HG03469 (cell line): ENCODE data around the gene PC.
"Not testable (repeated sequence)": the region's sequence is repeated elsewhere in the genome, so short reads cannot be mapped to it uniquely, and the experiment has no call there.

Experiments
- ATAC-seq: cut with Tn5 transposase; IDR thresholded peaks from one replicate; pipeline ENCODE4 v1.9.1; 2021; ENCODE audit warnings: mild to moderate bottlenecking, moderate library complexity, moderate number of reproducible peaks; ENCODE audit not compliant: unreplicated experiment

PC gene

GRCh38 chr11:66845143-66845875 lies 112.9 kb downstream of the PC start:
- ATAC-seq, result no peak

- no peak for ATAC-seq
These were observed 113.6 kb downstream of the PC start for GRCh38 chr11:66844496-66845142.

GRCh38 chr11:66843776-66844495 lies 114.2 kb downstream of the PC start:
- no peak for ATAC-seq

- ATAC-seq, result peak; percentile 77
These were observed 115.0 kb downstream of the PC start, which contains the start of gene RCE1 for GRCh38 chr11:66842896-66843775. Gene RCE1, plus strand, starts transcription at chr11:66843441. Its CDS starts 15 bp downstream, at chr11:66843456.

- no peak for ATAC-seq
These were observed 115.7 kb downstream of the PC start for GRCh38 chr11:66842501-66842895.

- ATAC-seq, result no peak
These were observed 116.3 kb downstream of the PC start for GRCh38 chr11:66841861-66842260.

- ATAC-seq, result no peak
These were observed 117.7 kb downstream of the PC start for GRCh38 chr11:66840317-66841091.

- ATAC-seq, result no peak
These were observed 122.3 kb downstream of the PC start for GRCh38 chr11:66835768-66836405.

GRCh38 chr11:66834943-66835342 lies 123.2 kb downstream of the PC start:
- ATAC-seq, result no peak

- ATAC-seq, result no peak
These were observed 123.7 kb downstream of the PC start for GRCh38 chr11:66834539-66834845.

GRCh38 chr11:66824573-66824972 lies 133.6 kb downstream of the PC start:
- not testable (repeated sequence) for ATAC-seq

- no peak for ATAC-seq
These were observed 134.5 kb downstream of the PC start for GRCh38 chr11:66823700-66824099.

- no peak for ATAC-seq
These were observed 137.3 kb downstream of the PC start for GRCh38 chr11:66820901-66821300.

- ATAC-seq, result no peak
These were observed 137.8 kb downstream of the PC start for GRCh38 chr11:66820381-66820780.

- no peak for ATAC-seq
These were observed 139.8 kb downstream of the PC start for GRCh38 chr11:66818231-66818955.

- ATAC-seq, result no peak
These were observed 142.5 kb downstream of the PC start for GRCh38 chr11:66815646-66816045.

GRCh38 chr11:66814678-66815077 lies 143.5 kb downstream of the PC start:
- ATAC-seq, result no peak

GRCh38 chr11:66810576-66811185 lies 147.5 kb downstream of the PC start:
- no peak for ATAC-seq

GRCh38 chr11:66809592-66809991 lies 148.6 kb downstream of the PC start:
- ATAC-seq, result no peak
